GM21360 (cell line): ENCODE results near the gene CYLD.
A peak's percentile ranks its signal among the peaks of the same experiment; 100 is the strongest.

Experiments
- ATAC-seq: cut with Tn5 transposase; IDR thresholded peaks from one replicate; pipeline ENCODE4 v1.9.1; 2021; ENCODE audit warnings: mild to moderate bottlenecking, moderate library complexity; ENCODE audit not compliant: unreplicated experiment

CYLD gene

DNA sequence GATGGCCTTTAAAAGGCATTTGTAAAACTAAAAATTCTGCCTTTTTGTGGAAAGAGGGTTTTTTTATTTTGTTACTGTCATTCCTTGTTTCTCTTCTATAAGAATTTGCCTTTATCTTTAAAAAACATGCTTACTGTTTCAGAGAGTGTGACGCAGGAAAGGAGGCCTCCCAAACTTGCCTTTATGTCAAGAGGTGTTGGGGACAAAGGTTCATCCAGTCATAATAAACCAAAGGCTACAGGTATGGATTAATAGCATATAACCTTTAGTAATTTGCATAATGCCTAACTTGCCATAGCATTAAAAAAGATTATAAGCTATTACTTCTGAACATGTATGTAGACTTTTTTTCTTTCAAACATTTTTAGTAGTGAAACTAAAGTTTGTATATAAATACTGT, 34.2 kb downstream of the CYLD start:
- ATAC-seq = no peak

- ATAC-seq = no peak
These were observed 36.6 kb downstream of the CYLD start for GRCh38 chr16:50778284-50779163.

GRCh38 chr16:50781043-50781442, 39.2 kb downstream of the CYLD start:
- ATAC-seq = no peak

DNA sequence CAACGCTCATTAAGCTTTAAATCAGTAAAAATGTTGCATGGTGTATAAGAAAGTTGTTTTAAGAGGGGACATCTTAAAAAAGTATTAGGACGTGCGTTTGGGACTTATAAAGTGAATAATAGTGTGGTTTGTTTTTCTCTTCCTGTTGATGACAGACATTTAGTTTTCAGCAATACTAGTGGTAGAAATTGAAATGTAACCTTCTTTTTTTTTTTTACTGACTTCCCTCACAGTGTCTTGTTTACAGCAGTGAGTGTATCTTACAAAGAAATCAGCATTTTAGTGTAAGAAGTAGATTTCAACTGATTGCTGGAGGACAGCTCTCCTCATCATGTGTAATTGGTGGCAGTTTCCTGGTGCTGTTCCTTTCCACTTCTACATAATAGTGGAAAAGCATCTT, 39.6 kb downstream of the CYLD start:
- ATAC-seq = no peak

GRCh38 chr16:50789757-50790156, 47.9 kb downstream of the CYLD start:
- no peak for ATAC-seq

DNA sequence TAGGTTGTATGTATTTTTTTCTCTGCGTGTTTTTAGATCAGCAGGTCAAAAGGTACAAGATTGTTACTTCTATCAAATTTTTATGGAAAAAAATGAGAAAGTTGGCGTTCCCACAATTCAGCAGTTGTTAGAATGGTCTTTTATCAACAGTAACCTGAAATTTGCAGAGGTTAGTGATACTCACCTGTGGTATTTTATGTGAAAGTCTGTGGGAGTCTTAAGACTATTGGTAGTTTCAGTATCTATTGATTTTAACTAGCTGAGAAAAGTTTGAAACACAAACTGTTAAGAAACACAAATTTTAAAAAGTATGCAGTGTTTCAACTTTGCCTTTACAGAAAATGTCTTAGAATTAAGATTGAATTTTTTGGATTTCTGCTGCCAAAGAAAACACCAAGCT, 49.6 kb downstream of the CYLD start:
- no peak for ATAC-seq

GRCh38 chr16:50796829-50797228, 54.9 kb downstream of the CYLD start:
- no peak for ATAC-seq

- no peak for ATAC-seq
These were observed 55.6 kb downstream of the CYLD start for GRCh38 chr16:50797456-50797855.

DNA sequence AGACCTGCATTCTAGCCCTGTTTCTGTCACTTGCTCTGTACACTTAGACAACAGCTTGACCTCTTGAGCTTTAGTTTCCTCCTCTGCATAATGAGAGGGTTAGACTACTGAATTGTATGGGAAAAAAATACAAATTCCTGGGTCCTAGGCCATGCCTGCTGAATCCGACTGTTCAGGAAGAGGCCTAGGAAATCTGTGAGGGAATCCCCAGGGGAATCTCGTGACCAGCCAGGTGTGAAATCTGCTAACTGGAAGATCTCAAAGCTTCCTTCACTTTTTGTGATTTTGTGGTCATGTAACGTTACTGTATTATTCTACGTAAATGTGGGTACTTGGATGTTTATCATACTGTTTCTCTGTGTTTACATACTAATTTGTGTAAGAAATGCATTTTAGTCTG, 58.2 kb downstream of the CYLD start:
- ATAC-seq = no peak

- no peak for ATAC-seq
These were observed 59.1 kb downstream of the CYLD start for GRCh38 chr16:50801036-50801435.

- no peak for ATAC-seq
These were observed 60.1 kb downstream of the CYLD start for GRCh38 chr16:50802000-50802399.

DNA sequence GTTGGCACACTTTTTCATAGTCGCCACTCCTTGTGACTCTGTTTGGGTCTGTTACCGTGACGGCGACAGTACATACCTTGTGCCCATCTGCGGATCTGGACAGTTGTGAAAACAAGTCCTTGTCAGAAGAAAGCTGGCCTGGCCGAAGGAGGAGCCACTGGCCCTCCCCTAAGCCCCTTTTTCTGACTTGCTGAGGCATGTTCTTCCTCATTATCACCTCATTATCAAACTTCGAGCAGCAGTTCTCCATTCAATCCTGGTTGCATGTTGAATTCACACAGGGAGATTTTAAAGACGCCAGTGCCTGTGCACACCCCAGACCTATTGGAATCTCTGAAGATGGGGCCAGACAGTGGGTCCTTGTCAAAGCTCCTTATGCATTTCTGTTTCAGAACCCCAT, 61.1 kb downstream of the CYLD start:
- no peak for ATAC-seq

DNA sequence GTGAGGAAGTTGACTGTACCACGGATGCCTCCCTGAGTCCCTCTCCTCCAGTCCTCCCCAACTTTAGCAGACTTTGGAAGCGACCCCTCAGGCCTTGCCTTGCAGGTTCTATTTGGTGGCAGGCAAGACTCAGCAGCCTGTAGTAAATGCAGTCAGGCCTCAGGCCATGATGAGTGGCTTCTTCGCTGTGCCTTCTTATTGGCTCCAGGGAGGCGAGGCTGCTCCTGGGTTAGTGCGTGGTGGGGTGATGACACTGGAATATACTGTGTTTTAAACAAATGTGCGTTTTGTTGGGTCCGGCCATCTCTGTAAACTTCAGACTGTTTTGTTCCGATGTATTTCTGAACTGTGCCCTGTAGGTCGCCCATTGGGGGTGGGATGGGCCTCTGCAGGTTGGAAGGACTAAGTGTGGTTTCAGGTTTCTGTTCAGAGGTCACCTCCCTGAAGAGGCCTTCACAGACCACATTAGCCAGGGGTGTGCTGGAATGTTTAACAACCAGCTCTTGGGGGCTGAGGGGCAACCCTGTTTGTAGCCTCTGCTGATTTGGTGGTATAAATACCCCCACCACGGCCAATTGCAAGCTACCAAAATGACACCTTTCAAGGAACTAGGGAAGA, 62.5 kb downstream of the CYLD start:
- no peak for ATAC-seq

DNA sequence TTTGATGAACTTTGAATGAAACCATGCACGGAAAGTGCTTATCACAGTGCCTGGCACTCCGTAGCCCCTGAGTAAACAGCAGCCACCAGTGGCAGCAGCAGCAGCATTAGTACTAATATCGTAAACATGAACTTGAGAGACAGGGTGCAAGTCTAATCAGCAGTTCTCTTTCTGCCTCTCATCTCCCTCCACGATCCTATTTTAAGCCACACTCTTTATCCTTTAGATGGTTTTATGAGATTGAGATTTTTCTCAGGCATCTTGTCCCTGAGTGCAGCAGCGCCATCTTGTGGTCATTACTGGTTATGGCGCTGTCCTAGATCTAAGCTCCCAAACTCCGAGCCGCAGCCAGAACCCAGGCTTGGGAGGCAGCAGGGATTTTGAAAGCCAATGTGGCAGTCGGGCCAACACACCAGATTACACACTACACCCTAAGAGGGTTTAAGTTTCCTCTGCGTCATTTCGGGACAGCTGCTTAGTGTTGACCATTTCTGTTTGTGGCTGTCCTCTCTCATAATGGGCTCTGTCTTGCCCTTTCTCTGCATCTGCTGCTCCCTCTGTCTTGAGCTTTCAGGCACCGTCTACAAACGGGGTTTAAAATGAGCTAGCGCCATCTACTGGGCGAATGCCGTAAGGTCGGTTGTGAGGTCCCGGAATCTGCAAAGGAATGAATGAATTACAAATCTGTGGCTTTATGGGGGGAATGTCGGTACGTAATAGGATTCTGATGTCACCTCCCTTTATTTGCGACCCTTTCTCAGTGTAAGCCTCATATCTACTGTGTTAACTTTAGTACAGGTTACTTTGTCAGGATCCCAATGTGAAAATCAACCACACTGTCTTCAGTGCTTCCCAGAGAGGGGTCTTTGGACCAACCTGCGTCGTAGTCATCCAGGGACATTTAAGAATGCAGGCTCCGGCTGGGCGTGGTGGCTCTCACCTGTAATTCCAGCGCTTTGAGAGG, 64.5 kb downstream of the CYLD start:
- peak; percentile 83 for ATAC-seq

DNA sequence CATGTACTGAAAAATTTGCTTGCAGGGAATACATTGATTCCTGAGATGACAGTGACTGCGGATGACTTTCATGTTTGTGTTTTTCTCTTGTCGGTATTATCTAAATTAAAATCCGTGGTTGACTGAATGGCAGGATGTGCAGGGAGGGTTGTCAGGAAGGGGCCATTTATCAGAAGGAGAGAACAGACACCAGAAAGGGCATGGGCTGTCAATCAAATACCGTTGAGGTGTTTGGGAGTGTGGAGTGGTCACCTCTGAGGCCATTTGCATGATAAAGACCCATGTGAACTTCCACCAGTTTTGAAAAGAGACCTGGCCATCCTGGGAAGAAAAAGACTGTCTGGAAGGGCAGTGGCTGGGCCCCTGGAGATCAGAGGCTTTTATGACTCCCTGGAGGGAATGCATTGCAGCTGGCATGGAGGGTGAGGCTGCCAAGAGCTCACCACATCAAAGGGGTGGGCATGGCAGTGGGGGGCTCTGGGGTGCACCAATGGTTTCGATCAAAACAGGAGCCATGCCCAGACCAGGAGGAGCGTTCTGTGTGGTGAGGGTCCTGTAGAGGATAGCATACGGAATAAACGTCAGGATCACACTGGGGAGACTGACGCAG, 67.1 kb downstream of the CYLD start:
- no peak for ATAC-seq

GRCh38 chr16:50809561-50809960, 67.7 kb downstream of the CYLD start:
- peak; percentile 40 for ATAC-seq

DNA sequence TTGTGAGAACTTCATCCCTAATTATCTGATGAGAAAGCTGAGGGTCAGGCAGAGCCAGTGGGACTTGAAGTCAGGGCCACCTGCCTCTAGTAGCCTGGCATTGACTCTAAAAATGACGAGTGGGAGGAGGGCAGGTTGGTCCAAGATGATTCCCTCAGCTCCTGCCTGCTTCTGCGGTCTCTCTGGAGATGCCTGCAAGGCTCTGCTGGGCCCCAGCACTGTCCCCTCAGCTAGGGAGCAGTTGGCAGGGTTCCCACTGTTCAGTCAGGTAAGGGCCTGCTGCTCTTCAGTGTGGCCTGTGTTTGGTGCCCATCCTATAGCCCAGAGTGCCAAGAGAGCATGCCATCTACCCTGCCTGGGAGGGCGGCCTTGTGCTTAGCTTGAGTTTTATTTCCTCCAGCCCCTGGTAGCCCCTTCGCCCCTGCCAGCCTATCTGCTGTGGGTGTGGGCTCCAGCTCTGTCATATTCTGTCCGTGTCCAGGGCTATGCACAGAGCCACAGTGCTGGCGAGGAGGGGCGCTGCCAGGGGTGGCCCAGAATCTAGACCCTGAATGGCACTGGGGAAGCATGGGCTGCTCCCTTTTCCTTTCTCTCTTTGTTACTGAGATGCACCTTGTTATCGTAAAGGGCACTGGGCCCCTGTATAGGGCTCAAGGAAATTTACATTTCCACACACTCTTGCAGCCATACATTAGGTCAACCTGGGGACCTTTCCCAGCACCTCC, 68.5 kb downstream of the CYLD start:
- ATAC-seq = no peak

DNA sequence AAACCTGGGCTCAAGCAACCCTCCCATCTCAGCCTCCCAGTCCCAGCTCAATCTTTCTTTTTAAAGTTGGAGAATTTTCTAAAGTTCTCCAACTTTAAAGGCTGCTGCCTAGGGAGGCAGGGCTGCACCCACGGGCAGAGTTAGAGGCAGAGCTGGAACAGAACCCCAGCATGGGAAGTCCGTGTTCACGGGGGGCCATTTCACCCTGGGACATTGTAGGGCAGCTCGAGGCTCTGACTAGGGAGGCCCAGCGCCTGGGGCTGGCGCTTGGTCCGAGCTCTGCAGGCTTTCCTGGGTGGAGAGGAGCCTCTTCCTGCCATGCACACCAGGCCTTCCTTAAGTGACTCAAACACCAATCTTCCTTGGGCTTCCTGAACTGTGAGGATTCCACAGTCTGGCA, 70.2 kb downstream of the CYLD start:
- ATAC-seq = no peak

DNA sequence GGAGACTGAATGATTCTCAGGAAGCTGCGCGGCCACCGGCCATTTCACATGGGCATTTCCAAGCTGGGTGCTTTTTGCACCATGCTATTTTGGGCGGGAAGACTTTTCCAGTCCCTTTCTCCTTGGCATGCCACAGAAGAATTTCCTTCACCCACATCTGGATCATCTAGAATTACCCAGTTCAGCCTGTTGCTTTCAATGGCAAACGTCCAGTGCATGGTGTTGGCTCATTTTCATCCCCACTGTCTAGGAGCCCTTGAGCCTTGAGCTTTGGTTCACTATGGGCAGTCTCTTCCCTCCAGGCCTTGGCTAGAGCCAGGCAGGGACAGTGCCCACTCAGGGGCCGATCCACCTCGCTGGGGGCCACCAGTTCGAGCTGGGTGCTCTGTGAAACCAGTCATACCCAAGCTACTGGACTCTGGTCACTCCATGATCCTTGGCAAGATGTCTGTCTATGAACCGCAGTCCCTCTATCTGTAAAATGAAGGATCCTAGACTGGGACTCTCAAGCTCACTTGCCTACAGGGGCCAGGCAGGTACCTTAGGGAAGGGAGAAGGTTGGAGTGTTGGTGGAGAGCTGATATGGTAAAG, 71.1 kb downstream of the CYLD start:
- no peak for ATAC-seq

DNA sequence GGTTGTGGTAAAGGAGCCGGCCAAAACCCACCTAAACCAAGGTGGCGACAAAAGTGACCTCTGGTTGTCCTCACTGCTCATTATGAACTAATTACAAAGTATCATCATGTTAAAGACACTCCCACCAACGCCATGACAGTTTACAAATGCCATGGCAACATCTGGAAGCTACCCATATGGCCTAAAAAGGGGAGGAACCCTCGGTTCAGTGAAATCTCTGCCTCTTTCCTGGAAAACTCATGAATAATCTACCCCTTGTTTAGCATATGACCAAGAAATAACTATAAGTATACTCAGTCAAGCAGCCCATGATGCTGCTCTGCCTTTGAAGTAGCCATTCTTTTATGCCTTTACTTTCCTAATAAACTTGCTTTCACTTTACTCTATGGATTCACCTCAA, 72.2 kb downstream of the CYLD start:
- no peak for ATAC-seq
